T47D (cell line): ENCODE measurements around the gene BFSP2.
"Not testable (repeated sequence)": the region's sequence is repeated elsewhere in the genome, so short reads cannot be mapped to it uniquely, and the experiment has no call there.

Source experiments
- DNase-seq, 2 experiments: peaks; one replicate each; pipeline versions ENCODE4 v3.0.0 to v3.0.0-alpha.2; 2011 to 2012; ENCODE audit warnings: low read depth in 1 of 2, low spot score in 1 of 2
- JUND ChIP-seq: IDR thresholded peaks from 2 replicates; pipeline ENCODE4 v1.6.1; 2012; ENCODE audit warnings: low read depth
- in situ Hi-C: cut with HindIII; loops from 2 replicates; pipeline ENCODE4 v1.10.0; 2016; ENCODE audit warnings: low sequenced_read_pairs, low pct_unique_long_range_greater_than_20kb

BFSP2 gene

DNA sequence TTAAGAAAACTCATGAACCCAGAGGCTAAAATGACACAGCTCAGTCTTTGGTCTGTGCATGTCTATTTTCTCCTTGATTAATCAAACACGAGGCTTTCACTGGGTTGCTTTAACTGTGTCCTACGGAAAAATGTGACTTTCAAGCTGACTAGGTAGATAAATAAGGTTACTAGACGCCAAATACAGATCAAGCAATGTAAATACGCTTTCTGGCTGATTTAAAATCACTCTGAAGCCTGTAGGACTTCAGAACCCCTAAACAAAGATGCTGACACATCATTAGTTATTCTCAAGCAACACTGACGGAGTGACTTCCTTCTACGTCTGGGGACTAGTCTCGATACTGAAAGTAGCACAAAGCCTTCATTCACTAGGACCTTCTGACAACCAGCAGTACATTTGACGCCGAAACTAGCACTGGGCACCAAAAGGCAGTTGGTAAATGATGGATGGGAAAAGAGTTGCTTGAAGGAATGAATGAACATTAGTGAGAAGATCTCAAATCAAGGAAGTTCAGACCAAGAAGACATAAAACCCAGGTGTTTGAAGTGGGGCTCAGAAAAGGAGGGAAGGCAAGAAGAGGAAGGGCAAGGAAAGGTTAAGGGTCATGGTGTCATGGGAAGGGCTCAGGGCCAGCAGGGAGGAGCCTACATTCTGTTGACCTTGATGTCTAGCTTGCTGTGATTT lies 106.5 kb downstream of the BFSP2 start:
- TF ChIP-seq JUND = no peak
- in situ Hi-C loops = no loop called here
- no peak for DNase-seq

DNA sequence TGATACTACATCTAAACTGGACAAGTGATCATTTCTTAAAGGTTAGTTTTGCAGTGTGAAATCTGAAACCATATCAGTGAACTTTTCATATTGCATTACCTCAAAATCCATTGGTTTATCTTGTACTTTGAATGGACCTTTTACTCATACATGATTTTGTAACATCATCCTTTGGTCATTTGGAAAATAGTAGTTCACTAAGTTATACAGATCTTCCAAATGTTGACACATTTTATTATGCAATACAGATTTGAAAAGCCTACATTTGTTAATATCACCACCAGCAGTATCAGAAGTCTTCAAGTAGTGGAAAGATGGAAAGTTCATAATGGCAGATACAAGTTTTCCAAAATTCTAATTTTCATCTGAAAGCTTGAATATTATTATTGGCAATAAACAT lies 109.6 kb downstream of the BFSP2 start:
- no peak for TF ChIP-seq JUND
- DNase-seq = no peak
- in situ Hi-C loops = no loop called here

DNA sequence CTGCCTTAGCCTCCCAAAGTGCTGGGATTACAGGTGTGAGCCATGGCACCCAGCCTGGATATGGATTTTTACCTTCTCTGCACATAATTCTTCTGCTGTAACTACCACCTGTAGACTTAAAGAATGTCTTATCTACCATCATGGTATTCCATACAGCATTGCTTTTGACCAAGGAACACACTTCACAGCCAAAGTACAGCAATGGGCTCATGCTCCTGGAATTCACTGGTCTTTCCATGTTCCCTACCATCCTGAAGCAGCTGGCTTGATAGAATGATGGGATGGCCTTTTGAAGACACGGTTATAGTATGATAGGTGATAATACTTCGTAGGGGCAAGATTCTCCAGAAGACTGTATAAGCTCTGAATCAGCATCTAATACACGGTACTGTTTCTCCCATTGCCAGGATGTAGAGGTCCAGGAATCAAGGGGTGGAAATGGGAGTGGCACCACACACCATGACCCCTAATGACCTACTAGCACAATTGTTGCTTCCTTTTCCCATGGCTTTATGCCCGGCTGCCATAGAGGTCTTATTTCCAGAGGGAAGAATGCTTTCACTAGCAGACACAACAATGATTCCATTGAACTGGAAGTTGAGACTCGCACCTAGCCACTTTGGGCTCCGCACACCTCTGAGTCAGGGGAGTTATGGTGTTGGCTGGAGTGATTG lies 112.7 kb downstream of the BFSP2 start:
- in situ Hi-C loops = no loop called here
- no peak for DNase-seq
- no peak for TF ChIP-seq JUND

DNA sequence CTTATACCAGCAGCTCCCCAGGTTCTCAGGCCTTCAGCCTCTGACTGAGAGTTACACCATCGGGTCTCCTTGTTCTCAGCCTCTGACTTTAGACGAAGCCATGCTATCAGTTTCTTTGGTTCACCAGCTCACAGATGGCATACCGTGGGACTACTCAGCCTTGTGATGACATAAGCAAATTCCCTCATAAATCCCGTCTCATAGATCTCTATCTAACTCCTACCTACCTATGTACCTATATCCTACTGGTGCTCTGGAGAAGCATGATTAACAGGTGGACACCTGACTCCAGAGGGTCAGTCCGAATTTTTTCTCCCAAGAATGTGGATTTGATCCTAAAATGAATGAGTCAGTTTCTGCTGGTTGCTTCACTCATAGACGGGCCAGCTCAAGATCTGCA lies 114.6 kb downstream of the BFSP2 start:
- in situ Hi-C loops = no loop called here
- TF ChIP-seq JUND = no peak
- DNase-seq = no peak

DNA sequence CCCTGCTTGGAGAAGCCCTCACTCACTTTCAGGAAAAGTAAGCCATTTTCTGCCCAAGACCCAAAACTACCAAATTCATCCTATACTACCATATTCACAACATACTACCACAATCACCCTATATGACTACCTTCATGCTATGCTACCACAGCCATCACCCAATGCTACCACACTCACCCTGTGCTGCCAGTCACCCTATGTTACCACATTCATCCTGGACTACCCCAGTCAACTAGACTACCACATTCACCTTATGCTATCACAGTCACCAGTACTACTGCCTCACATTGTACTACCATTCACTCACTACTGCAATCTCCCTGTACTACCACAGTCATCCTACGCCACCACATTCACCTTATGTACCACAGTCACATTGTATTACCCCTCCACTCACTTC lies 115.3 kb downstream of the BFSP2 start:
- no peak for DNase-seq
- in situ Hi-C loops = no loop called here
- TF ChIP-seq JUND = no peak

DNA sequence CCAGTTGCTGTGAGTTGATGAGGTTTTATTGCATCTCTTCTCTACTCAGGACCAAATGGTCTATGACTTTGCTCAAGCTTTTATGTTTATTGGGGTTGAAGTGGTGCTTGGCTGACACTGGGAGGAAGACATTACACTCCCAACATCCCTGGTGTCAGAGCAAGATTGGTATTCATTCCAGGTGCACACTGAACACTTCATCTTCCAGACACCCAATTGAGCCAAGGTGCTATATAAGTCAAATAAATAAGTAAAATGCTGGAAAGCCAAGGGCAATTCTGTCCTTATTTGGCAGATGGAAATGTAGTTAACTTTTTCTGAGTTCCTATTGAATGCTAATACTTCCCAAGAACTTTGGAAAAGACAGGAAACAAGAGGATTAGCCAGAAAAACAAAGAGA lies 120.4 kb downstream of the BFSP2 start:
- TF ChIP-seq JUND = no peak
- in situ Hi-C loops = no loop called here
- DNase-seq = no peak

DNA sequence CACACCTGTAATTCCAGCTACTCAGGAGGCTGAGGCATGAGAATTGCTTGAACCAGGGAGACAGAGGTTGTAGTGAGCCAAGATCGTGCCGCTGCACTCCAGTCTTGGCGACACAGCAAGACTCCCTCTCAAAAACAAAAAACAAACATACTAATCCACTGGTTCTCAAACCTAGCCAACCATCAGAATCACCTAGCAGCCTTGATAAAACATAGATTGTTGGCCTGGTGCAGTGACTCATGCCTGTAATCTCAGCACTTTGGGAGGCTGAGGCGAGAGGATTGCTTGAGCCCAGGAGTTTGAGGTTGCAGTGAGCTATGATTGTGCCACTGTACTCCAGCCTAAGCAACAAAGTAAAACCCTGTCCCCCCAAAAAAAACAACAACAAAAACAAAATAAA lies 121.1 kb downstream of the BFSP2 start:
- in situ Hi-C loops, DNase-seq: not testable (repeated sequence)

DNA sequence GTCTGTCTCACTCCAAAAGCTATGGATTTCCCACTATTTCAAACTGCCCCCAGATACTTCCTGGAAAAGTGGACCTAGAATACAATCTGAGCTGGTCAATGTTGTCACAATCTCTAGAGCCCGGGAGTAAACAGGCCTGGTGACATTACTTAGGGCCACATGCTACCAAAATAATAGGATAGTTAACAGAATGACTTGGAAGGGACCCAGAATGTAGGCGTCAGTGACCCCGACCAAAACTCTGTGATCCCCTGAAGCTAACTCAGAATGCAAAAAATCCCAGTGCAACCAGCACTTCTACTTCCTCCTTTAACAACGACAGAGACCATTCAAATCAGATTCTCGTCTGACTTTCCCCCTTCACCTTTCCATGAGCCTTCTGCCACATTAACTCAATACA lies 122.1 kb downstream of the BFSP2 start:
- in situ Hi-C loops = no loop called here
- no peak for TF ChIP-seq JUND
- DNase-seq = no peak

DNA sequence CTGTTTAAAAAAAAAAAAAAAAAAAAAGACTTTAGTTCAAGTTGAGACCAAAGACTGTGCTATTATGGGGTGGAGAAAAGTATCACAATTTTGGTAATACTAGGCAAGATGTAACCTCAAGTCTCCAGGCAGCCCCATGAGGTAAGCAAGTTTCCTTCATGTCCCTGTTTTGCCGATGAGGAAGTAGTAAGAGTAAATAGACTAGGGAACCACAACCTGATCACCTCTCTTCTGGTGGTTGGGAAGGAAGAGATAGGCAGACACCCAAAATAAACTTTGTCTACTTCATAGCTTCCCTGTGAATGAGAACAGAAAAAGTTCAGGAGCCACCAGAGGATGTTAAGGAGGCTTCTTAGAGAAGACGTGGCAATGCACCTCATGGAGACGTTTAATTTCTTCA lies 123.9 kb downstream of the BFSP2 start:
- in situ Hi-C loops, DNase-seq: not testable (repeated sequence)
